Thyroid gland (tissue), 4 donors: ENCODE data around the gene AAK1.

Experiments used
- CTCF ChIP-seq, 6 experiments: fragments of 200-600 bp in 3 of 6; fragments of 450-650 bp in 3 of 6; sonication (generic) in 3 of 6; IDR thresholded peaks; one replicate each; pipeline ENCODE4 v1.5.1; 2016 to 2019; ENCODE audit warnings: antibody characterized with exemption in 6 of 6, mild to moderate bottlenecking in 2 of 6, inconsistent platforms in 1 of 6, moderate library complexity in 1 of 6
- POLR2A ChIP-seq, 2 donors: fragments of 450-650 bp; IDR thresholded peaks; one replicate each; pipeline ENCODE4 v1.6.1; 2017; ENCODE audit warnings: antibody characterized with exemption in 2 of 2, mild to moderate bottlenecking in 2 of 2, moderate library complexity in 1 of 2

GRCh38 chr2:69566669-69567068, 76.9 kb downstream of the AAK1 start:
- TF ChIP-seq CTCF (IDR thresholded peaks at IDR 0.05) (no peak), POLR2A (IDR thresholded peaks at IDR 0.05) (no peak)
